NCI-H2081 treated with DMSO at 0.1 percent for 48 hours (cell line): ENCODE measurements around the gene RBFOX2.
A peak's percentile ranks its signal among the peaks of the same experiment; 100 is the strongest.
"Not testable (repeated sequence)": the region's sequence is repeated elsewhere in the genome, so short reads cannot be mapped to it uniquely, and the experiment has no call there.

Experiments used
- DNase-seq: peaks from one replicate; lab custom pipeline; 2025; lab: John Stamatoyannopoulos, UW

RBFOX2 gene

DNA sequence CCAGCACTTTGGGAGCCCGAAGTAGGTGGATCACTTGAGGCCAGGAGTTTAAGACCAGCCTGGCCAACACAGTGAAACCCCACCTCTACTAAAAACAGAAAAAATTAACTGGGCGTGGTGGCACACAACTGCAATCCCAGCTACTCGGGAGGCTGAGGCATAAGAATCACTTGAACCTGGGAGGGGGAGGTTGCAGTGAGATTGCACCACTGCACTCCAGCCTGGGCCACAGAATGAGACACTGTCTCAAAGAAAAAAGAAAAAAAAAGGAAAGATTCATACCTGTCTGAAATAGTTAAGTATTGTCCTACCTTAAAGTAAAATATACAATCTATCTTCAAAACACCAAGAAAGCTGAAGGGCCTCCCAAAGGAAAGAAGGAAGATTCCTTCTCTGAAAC lies 20.1 kb downstream of the RBFOX2 start:
- no peak for DNase-seq

DNA sequence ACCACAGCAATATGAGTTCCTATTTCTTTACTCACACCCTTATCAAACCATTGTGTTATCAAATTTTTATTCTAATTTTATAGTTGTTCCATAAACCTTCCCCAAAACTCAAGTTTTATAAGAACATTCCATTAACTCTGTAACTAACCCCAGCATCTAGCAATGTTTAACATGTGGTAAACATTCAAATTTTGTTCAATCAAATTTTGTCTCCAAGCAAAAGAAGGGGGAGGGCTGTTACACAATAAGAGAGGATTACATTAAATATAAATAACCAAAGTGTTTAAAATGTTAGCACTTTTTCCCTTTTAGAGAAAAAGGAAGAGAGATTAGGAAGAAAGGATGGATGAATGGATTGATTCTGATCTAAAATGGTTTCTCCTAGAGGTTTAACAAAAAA lies 20.5 kb downstream of the RBFOX2 start:
- no peak for DNase-seq

DNA sequence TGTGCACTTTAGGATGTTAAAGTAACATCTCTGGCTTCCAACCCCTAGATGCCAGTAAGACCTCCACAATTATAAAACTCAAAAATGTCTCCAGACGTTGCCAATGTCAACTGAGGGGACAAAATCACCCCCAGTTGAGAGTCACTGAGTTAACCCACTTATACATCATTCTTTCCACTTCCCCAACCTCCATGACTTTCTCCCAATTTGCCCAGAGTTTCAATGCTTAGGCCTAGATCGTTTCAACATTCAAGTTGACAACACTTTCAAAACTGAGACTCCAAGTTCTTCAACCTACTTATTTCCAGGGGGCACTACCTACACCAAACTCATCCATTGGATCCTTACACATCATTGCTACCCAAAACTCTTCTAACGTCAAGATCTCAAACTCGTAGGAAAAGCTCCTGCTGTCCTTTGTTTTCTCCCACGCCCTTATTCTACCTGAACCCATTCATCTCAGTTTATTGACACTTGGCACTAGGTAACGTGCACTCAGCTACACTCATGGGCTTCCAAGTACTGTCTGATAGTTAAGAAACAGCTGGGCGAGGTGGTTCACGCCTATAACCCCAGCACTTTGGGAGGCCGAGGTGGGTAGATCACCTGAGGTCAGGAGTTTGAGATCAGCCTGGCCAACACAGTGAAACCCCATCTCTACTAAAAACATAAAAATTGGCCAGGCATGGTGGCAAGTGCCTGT lies 24.5 kb downstream of the RBFOX2 start:
- DNase-seq: no peak

DNA sequence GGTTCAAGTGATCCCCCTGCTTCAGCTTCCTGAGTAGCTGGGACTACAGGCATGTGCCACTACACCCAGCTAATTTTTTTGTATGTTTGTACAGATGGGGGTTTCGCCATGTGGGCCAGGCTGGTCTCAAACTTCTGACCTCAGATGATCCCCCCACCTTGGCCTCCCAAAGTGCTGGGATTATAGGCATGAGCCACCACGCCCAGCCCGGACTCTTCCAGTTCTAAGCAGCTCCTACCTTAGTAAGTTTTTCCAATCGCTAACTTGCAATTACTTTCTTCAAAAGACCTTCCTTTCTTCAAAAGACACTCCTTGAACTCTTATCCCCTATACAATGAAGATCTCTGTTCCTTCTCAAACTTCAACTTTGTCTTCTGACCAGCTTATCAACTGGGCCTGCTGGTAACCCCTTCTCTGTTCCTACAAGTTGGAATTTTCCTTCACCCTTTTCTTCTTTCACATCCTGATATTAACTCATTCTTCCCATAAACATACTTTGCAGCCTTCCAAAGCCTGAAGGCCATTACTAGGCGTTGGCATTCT lies 25.8 kb downstream of the RBFOX2 start:
- no peak for DNase-seq

GRCh38 chr22:36002084-36002483 lies 26.5 kb downstream of the RBFOX2 start:
- DNase-seq: no peak

DNA sequence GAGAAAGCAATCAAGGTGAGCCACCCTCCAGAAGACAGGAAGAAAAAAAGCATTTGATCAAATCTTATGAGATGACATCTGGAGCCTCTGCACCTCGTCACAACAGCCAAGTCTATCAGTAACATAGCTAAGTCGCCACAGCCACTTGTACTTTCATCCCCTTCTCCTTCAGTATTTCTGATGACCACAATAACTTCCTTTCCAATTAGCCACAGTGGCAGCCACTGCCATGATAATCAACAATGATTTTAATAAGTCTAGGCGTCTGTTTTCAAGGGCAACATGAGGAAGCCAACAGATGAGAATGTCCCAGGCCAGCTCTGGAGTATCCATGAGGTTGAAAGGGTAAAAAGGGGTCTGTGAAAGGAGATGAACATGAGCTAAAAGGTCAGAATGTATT lies 29.9 kb downstream of the RBFOX2 start:
- DNase-seq: no peak

- DNase-seq: no peak
Observed at GRCh38 chr22:35997438-35997837, 31.2 kb downstream of the RBFOX2 start.

DNA sequence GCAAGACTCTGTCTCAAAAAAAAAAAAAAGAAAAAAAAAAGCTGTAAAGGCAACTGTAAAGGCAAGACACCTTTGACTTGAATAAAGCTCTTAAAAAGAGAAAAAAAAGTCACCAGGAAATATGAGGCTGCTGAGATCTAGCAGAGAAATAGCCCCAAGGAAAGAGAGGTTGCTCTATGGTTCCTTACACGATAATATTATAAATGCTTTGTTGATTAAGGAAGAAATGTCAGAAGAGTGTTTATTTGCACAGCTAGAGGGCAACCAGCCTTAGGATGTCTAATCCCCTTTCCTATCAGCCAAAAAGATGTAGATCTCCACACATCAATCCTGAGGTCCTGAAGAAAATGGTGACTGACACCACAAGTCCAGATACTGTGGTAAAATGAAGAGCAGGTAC lies 32.0 kb downstream of the RBFOX2 start:
- DNase-seq: no peak

DNA sequence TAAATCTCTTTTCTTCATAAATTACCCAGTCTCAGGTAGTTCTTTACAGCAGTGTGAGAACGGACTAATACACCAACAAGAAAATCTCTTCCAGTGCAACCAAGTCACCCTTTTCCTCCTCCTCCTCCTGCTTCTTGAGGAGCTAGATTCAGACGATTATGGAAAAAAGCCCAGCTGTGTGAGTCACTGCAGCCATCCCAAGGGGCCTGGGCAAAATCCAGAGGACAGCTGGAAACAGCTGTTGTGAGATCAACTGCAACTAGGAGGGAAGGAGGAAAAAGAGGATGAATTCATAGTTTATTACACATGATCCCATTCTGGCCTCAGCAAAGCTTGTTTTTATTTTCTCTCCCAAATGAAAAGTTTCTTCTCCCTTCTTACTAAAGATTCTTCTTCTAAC lies 32.9 kb downstream of the RBFOX2 start:
- no peak for DNase-seq

- no peak for DNase-seq
Observed at GRCh38 chr22:35995348-35995747, 33.3 kb downstream of the RBFOX2 start.

GRCh38 chr22:35993727-35994126 lies 34.9 kb downstream of the RBFOX2 start:
- DNase-seq: not testable (repeated sequence)

GRCh38 chr22:35993048-35993714 lies 35.4 kb downstream of the RBFOX2 start:
- DNase-seq: no peak

GRCh38 chr22:35991168-35991567 lies 37.5 kb downstream of the RBFOX2 start:
- DNase-seq: no peak

- no peak for DNase-seq
Observed at GRCh38 chr22:35988030-35988429, 40.6 kb downstream of the RBFOX2 start.

DNA sequence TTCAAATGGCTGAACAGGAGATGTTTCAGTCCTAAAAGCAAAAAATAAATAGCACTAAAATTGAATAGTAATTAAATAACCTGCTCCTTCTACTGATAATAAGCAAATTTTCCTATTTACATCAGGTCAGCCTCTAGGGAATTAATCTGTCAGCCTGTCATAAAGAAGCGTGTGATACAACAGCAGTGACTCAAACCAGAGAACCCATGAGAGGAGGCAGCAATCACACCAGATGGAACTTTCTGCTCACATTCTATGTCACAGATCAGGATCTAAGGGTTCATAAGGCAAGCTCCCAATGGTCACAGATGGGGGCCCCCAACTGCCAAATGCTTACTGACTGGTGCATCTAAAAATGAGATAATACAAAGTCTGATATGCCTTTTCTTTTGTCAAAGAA lies 41.1 kb downstream of the RBFOX2 start:
- no peak for DNase-seq

- DNase-seq: no peak
Observed at GRCh38 chr22:35986088-35986487, 42.5 kb downstream of the RBFOX2 start.

DNA sequence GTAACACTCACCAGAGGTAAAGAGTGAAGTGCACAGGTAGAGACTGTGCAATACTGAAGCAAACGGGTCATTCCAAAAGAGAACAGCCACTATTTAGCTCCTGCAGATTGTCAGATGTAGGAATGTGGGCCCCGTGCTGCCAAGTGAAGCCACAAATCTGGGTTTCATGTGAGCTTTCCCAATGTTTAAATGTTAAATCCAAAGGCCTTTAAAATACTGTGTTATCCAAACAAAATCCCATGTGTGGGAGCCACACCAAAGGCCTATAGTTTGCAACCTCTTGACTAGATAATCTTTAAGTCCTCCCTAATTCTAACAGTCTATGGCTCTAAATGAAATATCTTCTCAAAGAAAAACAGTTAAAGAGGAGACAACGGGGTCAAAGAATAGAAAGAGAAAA lies 43.3 kb downstream of the RBFOX2 start:
- no peak for DNase-seq

GRCh38 chr22:35984183-35985175 lies 44.1 kb downstream of the RBFOX2 start:
- DNase-seq: no peak

DNA sequence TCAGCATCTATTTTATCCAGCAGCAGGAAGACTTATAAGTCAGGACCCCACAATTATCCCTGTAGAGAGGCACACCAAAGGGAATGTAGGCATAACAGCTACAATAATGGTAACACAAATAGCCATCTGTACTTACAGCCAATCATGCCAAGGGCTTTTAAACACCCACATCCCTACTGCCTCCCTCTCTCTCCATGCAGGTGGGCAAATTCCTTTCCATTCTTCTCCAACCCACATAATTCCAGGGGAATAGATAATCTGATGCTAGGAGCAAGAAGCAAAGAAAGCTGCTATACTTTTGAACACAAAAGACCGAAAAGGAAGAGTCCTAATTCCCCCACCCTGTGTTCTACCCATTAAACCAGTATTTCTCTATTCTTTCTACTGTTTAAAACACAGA lies 46.7 kb downstream of the RBFOX2 start:
- peak; percentile 13 for DNase-seq

DNA sequence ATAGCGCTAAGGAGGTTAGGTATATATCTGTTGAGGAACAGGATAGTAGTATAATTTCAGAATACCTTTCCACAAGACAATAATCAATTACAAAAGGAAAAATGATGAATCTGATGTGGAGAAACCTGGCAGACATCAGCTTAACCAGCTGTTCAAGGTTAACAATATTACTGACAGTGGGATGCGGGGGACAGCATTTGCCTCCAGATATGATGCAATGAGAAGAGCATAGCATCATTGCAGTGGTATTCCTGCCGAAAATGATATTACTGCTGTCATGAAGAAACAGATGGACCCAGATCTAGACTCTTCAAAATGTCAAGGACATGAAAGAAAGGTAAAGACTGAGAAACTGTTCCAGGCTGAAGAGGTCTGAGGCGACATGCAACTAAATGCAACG lies 49.7 kb downstream of the RBFOX2 start:
- no peak for DNase-seq

GRCh38 chr22:35978201-35978600 lies 50.4 kb downstream of the RBFOX2 start:
- DNase-seq: no peak

DNA sequence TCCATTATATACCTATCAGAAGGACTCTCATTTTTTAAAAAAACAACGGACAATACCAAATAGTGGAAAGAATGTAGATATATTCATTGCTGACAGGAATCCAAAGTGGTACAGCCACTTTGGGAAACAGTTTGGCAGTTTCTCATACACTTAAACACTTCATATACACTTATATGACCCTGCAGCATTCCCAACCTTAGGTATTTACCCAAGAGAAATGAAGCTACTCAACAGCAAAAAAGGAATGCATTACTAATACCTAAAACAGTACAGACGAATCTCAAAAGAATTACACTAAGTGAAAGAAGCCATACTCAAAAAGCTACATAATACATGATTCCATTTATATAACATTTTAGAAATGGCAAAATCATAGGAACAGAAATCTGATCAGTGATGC lies 51.5 kb downstream of the RBFOX2 start:
- no peak for DNase-seq
